CD4-positive, CD25-positive, alpha-beta regulatory T cell (primary cell): ENCODE measurements around the gene CDH2. TPM values are rescaled to one million over a fixed set of nuclear protein-coding genes. Genes with fewer than 3 reads are reported as not detected.

Source experiments
- ATAC-seq, 2 donors: fragments of 150-1000 bp; cut with Tn5 transposase; one replicate each; pipeline ENCODE4 v1.10.0; 2021; ENCODE audit warnings: low read depth in 2 of 2, moderate number of reproducible peaks in 2 of 2, moderate library complexity in 1 of 2
- DNase-seq, 3 donors: peaks; one replicate each; pipeline versions ENCODE4 v3.0.0 to v3.0.0-alpha.2; 2012 to 2022; ENCODE audit warnings: mixed read lengths in 1 of 3
- H3K27ac ChIP-seq: one replicate; pipeline ENCODE4 v1.7.0; 2013; ENCODE audit warnings: mild to moderate bottlenecking, low read length; ENCODE audit not compliant: insufficient read depth, poor library complexity, severe bottlenecking
- H3K27me3 ChIP-seq: one replicate; pipeline ENCODE4 v1.7.0; 2013; ENCODE audit warnings: low read length; ENCODE audit not compliant: control insufficient read depth, insufficient read depth
- H3K36me3 ChIP-seq: one replicate; pipeline ENCODE4 v1.7.0; 2013; ENCODE audit warnings: mild to moderate bottlenecking, low read length, moderate library complexity; ENCODE audit not compliant: control insufficient read depth, insufficient read depth
- H3K4me1 ChIP-seq: 2 replicates; pipeline ENCODE4 v1.7.0; 2013; ENCODE audit warnings: mild to moderate bottlenecking, low read length; ENCODE audit not compliant: insufficient read depth, control insufficient read depth, poor library complexity, severe bottlenecking
- H3K4me3 ChIP-seq: one replicate; pipeline ENCODE4 v1.7.0; 2013; ENCODE audit warnings: low read depth, mild to moderate bottlenecking, low read length, moderate library complexity
- H3K9me3 ChIP-seq, 2 experiments: 1 replicate in 1 of 2; 2 replicates in 1 of 2; pipeline ENCODE4 v1.7.0; 2013; ENCODE audit warnings: low read length in 2 of 2, mild to moderate bottlenecking in 1 of 2, moderate library complexity in 1 of 2; ENCODE audit not compliant: control insufficient read depth in 2 of 2
- H3K27ac Mint-ChIP-seq, 3 donors: one replicate each; pipeline ENCODE4 v1.8.0; 2020 to 2022; ENCODE audit warnings: mild to moderate bottlenecking in 3 of 3, mixed read lengths in 3 of 3, moderate library complexity in 2 of 3
- H3K27me3 Mint-ChIP-seq: one replicate; pipeline ENCODE4 v1.8.0; 2022; ENCODE audit warnings: mild to moderate bottlenecking, mixed read lengths
- H3K36me3 Mint-ChIP-seq: one replicate; pipeline ENCODE4 v1.8.0; 2020; ENCODE audit warnings: mixed read lengths
- H3K4me1 Mint-ChIP-seq, 4 donors: one replicate each; pipeline ENCODE4 v1.8.0; 2020 to 2022; ENCODE audit warnings: mixed read lengths in 4 of 4, mild to moderate bottlenecking in 1 of 4
- H3K4me3 Mint-ChIP-seq, 4 donors: one replicate each; pipeline ENCODE4 v1.8.0; 2020 to 2022; ENCODE audit warnings: mild to moderate bottlenecking in 4 of 4, mixed read lengths in 4 of 4, moderate library complexity in 3 of 4
- H3K9me3 Mint-ChIP-seq, 7 donors: one replicate each; pipeline ENCODE4 v1.8.0; 2020 to 2022; ENCODE audit warnings: mixed read lengths in 7 of 7, mild to moderate bottlenecking in 3 of 7, moderate library complexity in 2 of 7
- polyA plus RNA-seq, 4 donors: library from polyadenylated mRNA; unstranded; fragments of 300-500 nt; fragmentation: Illumina TruSeq; gene quantifications; one replicate each; pipeline ENCODE4 v1.2.3, GENCODE V29; 2021
- total RNA-seq: library from RNA; stranded (reverse); gene quantifications from one replicate; pipeline ENCODE4 v1.2.3, GENCODE V29; 2022

CDH2 gene
- total and polyA plus RNA-seq, 5 donors from 2014 or later = not detected

GRCh38 chr18:27995770-27996502 lies 181.0 kb downstream of the CDH2 start:
- peaks cover 0 to 29% (median 10%) of the 10 kb centered on the region in 7 donors for H3K9me3 Mint-ChIP-seq
- DNase-seq (no peak), ATAC-seq (no peak)
- H3K4me1 Mint-ChIP-seq = no peaks in the 10 kb centered on the region
- no peaks in the 10 kb centered on the region for H3K27me3 Mint-ChIP-seq
- Histone ChIP-seq H3K36me3 (no peaks in the 10 kb centered on the region), H3K27me3 (no peaks in the 10 kb centered on the region), H3K4me3 (no peak overlapping the region), H3K4me1 (no peaks in the 10 kb centered on the region), H3K27ac (no peak overlapping the region), H3K9me3 (no peaks in the 10 kb centered on the region)
- H3K36me3 Mint-ChIP-seq = no peaks in the 10 kb centered on the region
- H3K4me3 Mint-ChIP-seq = no peak overlapping the region
- no peak overlapping the region for H3K27ac Mint-ChIP-seq

- DNase-seq = no peak
- H3K4me3 Mint-ChIP-seq = no peak overlapping the region
Measured at GRCh38 chr18:27994571-27994970, 182.4 kb downstream of the CDH2 start.

GRCh38 chr18:27991391-27991790 lies 185.5 kb downstream of the CDH2 start:
- Histone ChIP-seq H3K4me1 (no peaks in the 10 kb centered on the region), H3K36me3 (no peaks in the 10 kb centered on the region), H3K27me3 (no peaks in the 10 kb centered on the region), H3K4me3 (no peak overlapping the region), H3K27ac (no peak overlapping the region), H3K9me3 (no peaks in the 10 kb centered on the region)
- Mint-ChIP-seq H3K4me1 (no peaks in the 10 kb centered on the region), H3K36me3 (no peaks in the 10 kb centered on the region), H3K4me3 (no peak overlapping the region), H3K9me3 (peaks cover 0 to 11% (median 6%) of the 10 kb centered on the region in 7 donors), H3K27me3 (no peaks in the 10 kb centered on the region), H3K27ac (no peak overlapping the region)
- no peak for DNase-seq
- ATAC-seq = no peak

More at GRCh38 chr18:27994571-27994970, 182.4 kb downstream of the CDH2 start:
- Mint-ChIP-seq H3K27me3 (no peaks in the 10 kb centered on the region), H3K36me3 (no peaks in the 10 kb centered on the region), H3K27ac (no peak overlapping the region), H3K9me3 (peaks cover 0 to 29% (median 8%) of the 10 kb centered on the region in 7 donors), H3K4me1 (no peaks in the 10 kb centered on the region)
- Histone ChIP-seq H3K4me1 (no peaks in the 10 kb centered on the region), H3K36me3 (no peaks in the 10 kb centered on the region), H3K27ac (no peak overlapping the region), H3K9me3 (no peaks in the 10 kb centered on the region), H3K27me3 (no peaks in the 10 kb centered on the region), H3K4me3 (no peak overlapping the region)
- ATAC-seq = no peak

- no peaks in the 10 kb centered on the region for H3K27me3 ChIP-seq
- Mint-ChIP-seq H3K27me3 (no peaks in the 10 kb centered on the region), H3K4me1 (no peaks in the 10 kb centered on the region), H3K27ac (no peak overlapping the region), H3K4me3 (no peak overlapping the region), H3K9me3 (peaks cover 0 to 23% (median 8%) of the 10 kb centered on the region in 7 donors), H3K36me3 (no peaks in the 10 kb centered on the region)
- ATAC-seq = no peak
- no peaks in the 10 kb centered on the region for H3K4me1 ChIP-seq
- H3K4me3 ChIP-seq = no peak overlapping the region
- DNase-seq = no peak
- no peak overlapping the region for H3K27ac ChIP-seq
- H3K9me3 ChIP-seq = peaks cover 4% of the 10 kb centered on the region in 2 experiments
- H3K36me3 ChIP-seq = no peaks in the 10 kb centered on the region
Measured at GRCh38 chr18:27985832-27986231, 191.1 kb downstream of the CDH2 start.

- Histone ChIP-seq H3K4me3 (no peak overlapping the region), H3K27me3 (no peaks in the 10 kb centered on the region), H3K27ac (no peak overlapping the region), H3K9me3 (peaks cover 4% of the 10 kb centered on the region in 2 experiments), H3K36me3 (no peaks in the 10 kb centered on the region), H3K4me1 (no peaks in the 10 kb centered on the region)
- H3K4me3 Mint-ChIP-seq = no peak overlapping the region
- H3K4me1 Mint-ChIP-seq = no peaks in the 10 kb centered on the region
- ATAC-seq (no peak), DNase-seq (no peak)
- no peaks in the 10 kb centered on the region for H3K36me3 Mint-ChIP-seq
- H3K27me3 Mint-ChIP-seq = no peaks in the 10 kb centered on the region
- H3K9me3 Mint-ChIP-seq = peaks cover 2 to 22% (median 11%) of the 10 kb centered on the region in 7 donors
- H3K27ac Mint-ChIP-seq = no peak overlapping the region
Measured at GRCh38 chr18:27983780-27984179, 193.2 kb downstream of the CDH2 start.

- DNase-seq (no peak), ATAC-seq (no peak)
- Histone ChIP-seq H3K36me3 (no peaks in the 10 kb centered on the region), H3K27ac (no peak overlapping the region), H3K4me1 (no peaks in the 10 kb centered on the region), H3K4me3 (no peak overlapping the region), H3K27me3 (no peaks in the 10 kb centered on the region), H3K9me3 (peaks cover 0 to 14% of the 10 kb centered on the region in 2 experiments)
- Mint-ChIP-seq H3K9me3 (peaks cover 4 to 23% (median 8%) of the 10 kb centered on the region in 7 donors), H3K4me3 (no peak overlapping the region), H3K27ac (no peak overlapping the region), H3K36me3 (no peaks in the 10 kb centered on the region), H3K4me1 (no peaks in the 10 kb centered on the region), H3K27me3 (no peaks in the 10 kb centered on the region)
Measured at GRCh38 chr18:27976806-27977408, 200.0 kb downstream of the CDH2 start.

- no peaks in the 10 kb centered on the region for H3K4me1 ChIP-seq
- Mint-ChIP-seq H3K27ac (no peak overlapping the region), H3K27me3 (no peaks in the 10 kb centered on the region), H3K9me3 (peaks cover 2 to 16% (median 7%) of the 10 kb centered on the region in 7 donors), H3K4me1 (no peaks in the 10 kb centered on the region), H3K36me3 (no peaks in the 10 kb centered on the region), H3K4me3 (no peak overlapping the region)
- ATAC-seq = no peak
- H3K4me3 ChIP-seq = no peak overlapping the region
- H3K36me3 ChIP-seq = no peaks in the 10 kb centered on the region
- H3K27me3 ChIP-seq = no peaks in the 10 kb centered on the region
- no peak overlapping the region for H3K27ac ChIP-seq
- no peak for DNase-seq
- peaks cover 0 to 6% of the 10 kb centered on the region in 2 experiments for H3K9me3 ChIP-seq
Measured at GRCh38 chr18:27970321-27970720, 206.6 kb downstream of the CDH2 start.

- Mint-ChIP-seq H3K36me3 (no peaks in the 10 kb centered on the region), H3K27ac (no peak overlapping the region), H3K27me3 (no peaks in the 10 kb centered on the region), H3K9me3 (peaks cover 0 to 27% (median 11%) of the 10 kb centered on the region in 7 donors), H3K4me1 (no peaks in the 10 kb centered on the region), H3K4me3 (no peak overlapping the region)
- ATAC-seq = no peak
- no peak overlapping the region for H3K4me3 ChIP-seq
- DNase-seq = no peak
- no peaks in the 10 kb centered on the region for H3K36me3 ChIP-seq
- no peak overlapping the region for H3K27ac ChIP-seq
- peaks cover 0 to 6% of the 10 kb centered on the region in 2 experiments for H3K9me3 ChIP-seq
- H3K27me3 ChIP-seq = no peaks in the 10 kb centered on the region
- H3K4me1 ChIP-seq = no peaks in the 10 kb centered on the region
Measured at GRCh38 chr18:27969206-27969605, 207.7 kb downstream of the CDH2 start.
